Neutrophil (primary cell): Measurements from ENCODE around the gene ENOX1.

Experiments used
- H3K27ac ChIP-seq: fragments of 200-600 bp; sonication (generic); 2 replicates; pipeline ENCODE4 v1.5.1; 2016; ENCODE audit warnings: mild to moderate bottlenecking, moderate library complexity
- H3K27me3 ChIP-seq: fragments of 200-600 bp; sonication (generic); 2 replicates; pipeline ENCODE4 v1.6.0; 2016; ENCODE audit warnings: mild to moderate bottlenecking
- H3K36me3 ChIP-seq: fragments of 200-600 bp; sonication (generic); 2 replicates; pipeline ENCODE4 v1.5.1; 2017
- H3K4me1 ChIP-seq, 2 experiments: fragments of 200-600 bp in 1 of 2; sonication (generic) in 1 of 2; 1 replicate in 1 of 2; 2 replicates in 1 of 2; pipeline versions ENCODE4 v1.5.1 to v1.6.1; 2013 to 2016; ENCODE audit warnings: low read depth in 1 of 2, low read length in 1 of 2, mild to moderate bottlenecking in 1 of 2, moderate library complexity in 1 of 2; ENCODE audit not compliant: control insufficient read depth in 1 of 2, insufficient read depth in 1 of 2
- H3K4me3 ChIP-seq, 2 experiments: fragments of 200-600 bp in 1 of 2; sonication (generic) in 1 of 2; 1 replicate in 1 of 2; 2 replicates in 1 of 2; pipeline ENCODE4 v1.5.1; 2013 to 2016; ENCODE audit warnings: low read depth in 1 of 2, low read length in 1 of 2, mild to moderate bottlenecking in 1 of 2, moderate library complexity in 1 of 2
- H3K9me3 ChIP-seq: fragments of 200-600 bp; sonication (generic); 2 replicates; pipeline ENCODE4 v1.5.1; 2016
- CTCF ChIP-seq: fragments of 200-600 bp; sonication (generic); IDR thresholded peaks from 2 replicates; pipeline ENCODE4 v1.5.1; 2016; ENCODE audit warnings: antibody characterized with exemption

Gene ENOX1

DNA sequence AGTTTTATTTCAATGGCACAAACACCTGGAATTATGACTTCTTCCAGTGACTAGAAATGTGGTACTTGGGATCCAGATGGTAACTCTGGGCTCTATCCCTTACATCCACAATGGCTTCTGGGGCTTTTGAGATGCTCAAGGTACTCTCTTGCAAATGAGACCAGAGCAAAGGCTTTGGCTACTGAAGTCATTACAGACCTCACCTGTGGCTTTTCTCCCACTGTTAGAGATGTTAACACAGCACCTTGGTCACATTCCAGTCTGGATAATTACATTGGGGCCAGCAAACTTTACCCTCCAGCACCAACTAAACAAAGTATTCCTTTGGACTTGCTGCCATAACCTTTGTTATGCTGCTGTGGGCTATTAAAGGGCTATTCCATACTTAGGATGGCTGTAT lies 6.1 kb downstream of the ENOX1 start:
- Histone ChIP-seq H3K36me3 (no peaks in the 10 kb centered on the region), H3K9me3 (no peaks in the 10 kb centered on the region), H3K4me1 (peaks cover 0 to 3% of the 10 kb centered on the region in 2 experiments), H3K27me3 (peaks cover 62% of the 10 kb centered on the region), H3K27ac (no peak overlapping the region), H3K4me3 (no peak overlapping the region)
- no peak for TF ChIP-seq CTCF

DNA sequence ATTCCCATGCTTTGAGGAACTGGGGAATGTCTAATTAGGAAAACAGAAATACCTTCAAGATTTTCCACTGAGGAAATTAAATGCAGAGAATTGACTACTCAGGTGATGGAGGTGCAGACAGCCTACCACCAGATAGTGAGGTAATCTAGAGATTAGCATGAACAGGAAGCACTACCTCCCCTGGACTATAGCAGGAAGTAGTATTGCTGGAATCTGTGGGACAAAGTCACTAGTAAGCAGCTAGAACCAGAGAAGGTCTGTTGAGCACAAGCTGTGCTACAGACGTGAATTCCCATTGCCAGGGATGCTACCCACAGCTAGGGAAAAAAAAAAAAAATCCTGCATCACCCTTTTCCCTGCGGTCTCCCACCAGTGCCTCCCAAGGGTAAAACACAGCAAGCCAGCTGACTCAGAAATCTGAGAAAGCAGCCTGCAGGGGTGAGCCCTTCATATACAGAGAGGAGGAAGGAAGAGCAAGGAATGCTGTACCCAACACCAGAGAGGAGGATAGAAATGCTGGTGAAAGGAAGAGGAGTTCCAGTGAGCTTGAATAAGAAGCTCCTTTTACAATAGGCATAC lies 10.2 kb downstream of the ENOX1 start:
- no peak overlapping the region for H3K4me3 ChIP-seq
- H3K4me1 ChIP-seq: no peaks in the 10 kb centered on the region
- H3K27me3 ChIP-seq: peaks cover 22% of the 10 kb centered on the region
- H3K36me3 ChIP-seq: no peaks in the 10 kb centered on the region
- H3K9me3 ChIP-seq: no peaks in the 10 kb centered on the region
- TF ChIP-seq CTCF: no peak
- H3K27ac ChIP-seq: no peak overlapping the region

DNA sequence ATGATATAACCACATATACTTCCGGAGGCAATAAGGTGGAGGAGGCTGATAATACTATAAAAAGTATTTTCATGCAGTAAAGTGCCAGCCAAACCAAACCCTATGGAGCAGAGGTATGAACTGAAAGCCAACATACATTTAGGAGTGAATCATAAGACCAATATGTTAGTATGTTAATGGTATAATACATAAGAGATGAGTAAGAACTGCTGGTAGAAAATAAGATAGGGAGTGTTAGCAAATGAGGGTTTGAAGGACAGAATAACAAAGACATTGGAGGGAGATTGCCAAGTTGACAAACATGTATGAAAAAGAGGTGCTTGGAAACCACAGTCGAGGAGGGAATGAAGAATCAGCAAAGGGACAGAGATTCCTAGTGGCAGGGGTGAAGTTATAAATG lies 10.8 kb downstream of the ENOX1 start:
- Histone ChIP-seq H3K9me3 (no peaks in the 10 kb centered on the region), H3K27me3 (peaks cover 16% of the 10 kb centered on the region), H3K27ac (no peak overlapping the region), H3K36me3 (no peaks in the 10 kb centered on the region), H3K4me1 (no peaks in the 10 kb centered on the region), H3K4me3 (no peak overlapping the region)
- no peak for TF ChIP-seq CTCF

DNA sequence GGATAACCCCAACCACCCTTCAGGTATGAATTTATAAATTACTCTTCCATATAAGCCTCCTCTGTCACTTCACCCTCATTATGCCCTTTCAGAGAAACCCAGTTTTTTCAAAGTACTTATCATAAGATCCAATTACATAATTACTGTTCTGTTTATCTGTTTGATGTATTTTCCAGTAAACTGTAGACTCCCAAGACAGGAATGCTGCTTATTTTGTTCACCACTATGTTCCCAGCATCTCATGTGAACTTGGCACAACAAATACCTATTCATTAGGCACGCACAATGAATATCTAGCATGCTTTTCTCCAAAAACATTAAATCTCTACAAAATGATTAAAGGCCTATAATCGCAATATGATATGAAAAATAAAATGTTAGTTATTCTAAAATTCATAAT lies 13.2 kb downstream of the ENOX1 start:
- Histone ChIP-seq H3K27ac (no peak overlapping the region), H3K4me3 (no peak overlapping the region), H3K36me3 (no peaks in the 10 kb centered on the region), H3K4me1 (no peaks in the 10 kb centered on the region), H3K9me3 (no peaks in the 10 kb centered on the region), H3K27me3 (peaks cover 5% of the 10 kb centered on the region)
- no peak for TF ChIP-seq CTCF

- no peak for TF ChIP-seq CTCF
- no peak overlapping the region for H3K4me3 ChIP-seq
- H3K4me1 ChIP-seq: no peaks in the 10 kb centered on the region
- H3K27ac ChIP-seq: no peak overlapping the region
- no peaks in the 10 kb centered on the region for H3K27me3 ChIP-seq
- H3K36me3 ChIP-seq: no peaks in the 10 kb centered on the region
- no peaks in the 10 kb centered on the region for H3K9me3 ChIP-seq
Measured at GRCh38 chr13:43770871-43771270, 15.9 kb downstream of the ENOX1 start.

GRCh38 chr13:43769529-43769928 lies 17.2 kb downstream of the ENOX1 start:
- no peaks in the 10 kb centered on the region for H3K36me3 ChIP-seq
- no peaks in the 10 kb centered on the region for H3K27me3 ChIP-seq
- no peak overlapping the region for H3K27ac ChIP-seq
- no peak for TF ChIP-seq CTCF
- H3K4me3 ChIP-seq: no peak overlapping the region
- H3K9me3 ChIP-seq: no peaks in the 10 kb centered on the region
- H3K4me1 ChIP-seq: no peaks in the 10 kb centered on the region
